ENCODE data around the gene METTL21A. TPM values are rescaled to one million over a fixed set of nuclear protein-coding genes. Genes with fewer than 3 reads are reported as not detected.
A peak's percentile ranks its signal among the peaks of the same experiment; 100 is the strongest.

The METTL21A gene
- total and polyA plus RNA-seq, 9 of the 15 experiments (the other 6 are each of a cell fraction or from before 2014, with no cell fraction given): 9.1 to 46.5 (median 37.4) TPM

DNA sequence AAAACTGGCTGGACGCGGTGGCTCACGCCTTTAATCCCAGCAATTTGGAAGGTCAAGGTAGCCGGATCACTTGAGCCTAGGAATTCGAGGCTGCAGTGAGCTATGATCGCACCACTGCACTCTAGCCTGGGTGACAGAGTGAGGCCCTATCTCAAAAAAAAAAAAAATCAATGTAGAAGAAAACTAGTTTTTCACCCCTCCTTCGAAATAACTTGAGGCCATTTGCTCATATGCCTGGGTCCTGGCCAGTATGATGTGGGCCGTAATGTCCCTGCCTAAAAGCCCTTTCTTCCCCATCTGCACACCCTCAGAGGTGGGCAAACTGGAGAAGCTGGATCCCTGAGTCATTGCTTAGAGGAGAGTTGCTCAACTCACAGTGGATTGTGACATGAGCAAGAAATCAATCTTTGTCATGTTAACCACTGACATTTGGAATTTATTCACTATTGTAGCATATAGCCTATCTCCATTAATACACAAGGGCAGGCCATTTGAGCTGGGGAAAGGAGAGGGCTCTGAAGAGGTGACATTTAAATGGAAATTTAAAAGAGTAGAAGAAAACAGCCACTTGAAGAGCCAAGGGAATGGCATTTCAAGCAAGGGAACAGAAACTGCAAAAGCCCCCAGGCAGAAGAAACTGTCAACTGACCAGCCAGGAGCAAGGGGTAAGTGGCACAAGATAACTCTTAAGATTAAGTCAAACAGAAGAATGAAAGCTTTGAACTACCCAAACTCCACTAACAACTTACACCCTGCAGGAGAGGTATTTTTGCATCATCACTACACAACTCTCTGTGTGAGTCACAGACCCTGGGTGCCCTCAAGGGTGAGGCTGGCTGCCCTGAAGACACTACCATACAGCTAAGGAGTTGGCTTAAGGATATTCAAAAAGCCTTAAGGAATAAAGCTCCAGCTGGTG, 7.6 kb upstream of the METTL21A start (continued):
- TF ChIP-seq, protein P1, sequence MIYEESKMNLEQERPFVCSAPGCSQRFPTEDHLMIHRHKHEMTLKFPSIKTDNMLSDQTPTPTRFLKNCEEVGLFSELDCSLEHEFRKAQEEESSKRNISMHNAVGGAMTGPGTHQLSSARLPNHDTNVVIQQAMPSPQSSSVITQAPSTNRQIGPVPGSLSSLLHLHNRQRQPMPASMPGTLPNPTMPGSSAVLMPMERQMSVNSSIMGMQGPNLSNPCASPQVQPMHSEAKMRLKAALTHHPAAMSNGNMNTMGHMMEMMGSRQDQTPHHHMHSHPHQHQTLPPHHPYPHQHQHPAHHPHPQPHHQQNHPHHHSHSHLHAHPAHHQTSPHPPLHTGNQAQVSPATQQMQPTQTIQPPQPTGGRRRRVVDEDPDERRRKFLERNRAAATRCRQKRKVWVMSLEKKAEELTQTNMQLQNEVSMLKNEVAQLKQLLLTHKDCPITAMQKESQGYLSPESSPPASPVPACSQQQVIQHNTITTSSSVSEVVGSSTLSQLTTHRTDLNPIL (CRISPR knock-in tag; IDR thresholded peaks at IDR 0.05): no peak
- TF ChIP-seq ADNP (tag; IDR thresholded peaks at IDR 0.05) (no peak), ARNT (IDR thresholded peaks at IDR 0.05) (no peak), CBX8 (IDR thresholded peaks at IDR 0.05; ENCODE audit: borderline replicate concordance, extremely low read depth, low read depth, low read length, poor library complexity, severe bottlenecking) (no peak), MCM3 (IDR thresholded peaks at IDR 0.05) (no peak), FOSL1 (tag; conservative IDR thresholded peaks at IDR 0.05) (peak; percentile 53), ZNF766 (CRISPR knock-in tag; conservative IDR thresholded peaks at IDR 0.05) (0 out of 2 replicates have a peak, but pooled peaks have one; percentile 26), NONO (IDR thresholded peaks at IDR 0.05; ENCODE audit: low read depth in 2 of 2, low read length in 1 of 2) (no peak), DPF2 (IDR thresholded peaks at IDR 0.05) (peak; percentile 75), HDGF (IDR thresholded peaks at IDR 0.05) (no peak), L3MBTL2 (IDR thresholded peaks at IDR 0.05) (no peak), DACH1 (IDR thresholded peaks at IDR 0.05; ENCODE audit: partially characterized antibody) (no peak), MCM5 (IDR thresholded peaks at IDR 0.05; ENCODE audit: low read depth) (no peak), POLR2B (IDR thresholded peaks at IDR 0.05; ENCODE audit: low read depth, partially characterized antibody) (no peak), PCBP1 (IDR thresholded peaks at IDR 0.05; ENCODE audit: low read depth, low read length, poor library complexity, severe bottlenecking) (no peak), JUN (IDR thresholded peaks at IDR 0.05; ENCODE audit: borderline replicate concordance, low read depth, low read length) (no peak), JUN (CRISPR knock-in tag; IDR thresholded peaks at IDR 0.05; ENCODE audit: borderline replicate concordance) (no peak), BDP1 (IDR thresholded peaks at IDR 0.05; ENCODE audit: insufficient read depth, insufficient read length) (no peak), U2AF2 (optimal IDR thresholded peaks at IDR 0.05; ENCODE audit: low read depth, low read length) (no peak), ZKSCAN3 (CRISPR knock-in tag; IDR thresholded peaks at IDR 0.05) (no peak), MYNN (IDR thresholded peaks at IDR 0.05) (0 out of 2 replicates have a peak, but pooled peaks have one; percentile 19), MYNN (CRISPR knock-in tag; IDR thresholded peaks at IDR 0.05) (no peak), NELFE (IDR thresholded peaks at IDR 0.05; ENCODE audit: insufficient read depth, insufficient read length) (no peak), RFX7 (CRISPR knock-in tag; IDR thresholded peaks at IDR 0.05) (no peak), ZNF253 (CRISPR knock-in tag; conservative IDR thresholded peaks at IDR 0.05) (no peak)
- TF ChIP-seq, protein P2, sequence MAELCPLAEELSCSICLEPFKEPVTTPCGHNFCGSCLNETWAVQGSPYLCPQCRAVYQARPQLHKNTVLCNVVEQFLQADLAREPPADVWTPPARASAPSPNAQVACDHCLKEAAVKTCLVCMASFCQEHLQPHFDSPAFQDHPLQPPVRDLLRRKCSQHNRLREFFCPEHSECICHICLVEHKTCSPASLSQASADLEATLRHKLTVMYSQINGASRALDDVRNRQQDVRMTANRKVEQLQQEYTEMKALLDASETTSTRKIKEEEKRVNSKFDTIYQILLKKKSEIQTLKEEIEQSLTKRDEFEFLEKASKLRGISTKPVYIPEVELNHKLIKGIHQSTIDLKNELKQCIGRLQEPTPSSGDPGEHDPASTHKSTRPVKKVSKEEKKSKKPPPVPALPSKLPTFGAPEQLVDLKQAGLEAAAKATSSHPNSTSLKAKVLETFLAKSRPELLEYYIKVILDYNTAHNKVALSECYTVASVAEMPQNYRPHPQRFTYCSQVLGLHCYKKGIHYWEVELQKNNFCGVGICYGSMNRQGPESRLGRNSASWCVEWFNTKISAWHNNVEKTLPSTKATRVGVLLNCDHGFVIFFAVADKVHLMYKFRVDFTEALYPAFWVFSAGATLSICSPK (IDR thresholded peaks at IDR 0.05; ENCODE audit: borderline replicate concordance): no peak
- TF ChIP-seq, protein P3, sequence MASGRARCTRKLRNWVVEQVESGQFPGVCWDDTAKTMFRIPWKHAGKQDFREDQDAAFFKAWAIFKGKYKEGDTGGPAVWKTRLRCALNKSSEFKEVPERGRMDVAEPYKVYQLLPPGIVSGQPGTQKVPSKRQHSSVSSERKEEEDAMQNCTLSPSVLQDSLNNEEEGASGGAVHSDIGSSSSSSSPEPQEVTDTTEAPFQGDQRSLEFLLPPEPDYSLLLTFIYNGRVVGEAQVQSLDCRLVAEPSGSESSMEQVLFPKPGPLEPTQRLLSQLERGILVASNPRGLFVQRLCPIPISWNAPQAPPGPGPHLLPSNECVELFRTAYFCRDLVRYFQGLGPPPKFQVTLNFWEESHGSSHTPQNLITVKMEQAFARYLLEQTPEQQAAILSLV (tag; IDR thresholded peaks at IDR 0.05): peak; percentile 62; the same call in 1 of the 2 replicates

Measured in K562 (cell line).